Activated CD8-positive, alpha-beta memory T cell treated with anti-CD3 and anti-CD28 coated beads, Interleukin-2, amount 10 ng/mL, durations not matched to agents 7 days and 5 days (primary cell): ENCODE results near the gene VN1R2. TPM values are rescaled to one million over a fixed set of nuclear protein-coding genes. Genes with fewer than 3 reads are reported as not detected.
"Not testable (repeated sequence)": the region's sequence is repeated elsewhere in the genome, so short reads cannot be mapped to it uniquely, and the experiment has no call there.

Experiments
- ATAC-seq: fragments of 150-1000 bp; cut with Tn5 transposase; one replicate; pipeline ENCODE4 v1.10.0; 2021; ENCODE audit warnings: moderate library complexity
- CTCF ChIA-PET: fragments of 350-600 bp; sonication (Branson Sonifier 250); formaldehyde crosslinking; loops from one replicate; lab custom pipeline; 2021; ENCODE audit warnings: antibody characterized with exemption; lab: Charles Lee
- DNase-seq: peaks from one replicate; pipeline ENCODE4 v3.0.0-alpha.2; 2020
- H3K27ac Mint-ChIP-seq: one replicate; pipeline ENCODE4 v1.8.0; 2021; ENCODE audit warnings: mild to moderate bottlenecking, mixed read lengths
- H3K27me3 Mint-ChIP-seq: one replicate; pipeline ENCODE4 v1.8.0; 2021; ENCODE audit warnings: mixed read lengths
- H3K36me3 Mint-ChIP-seq: one replicate; pipeline ENCODE4 v1.8.0; 2021; ENCODE audit warnings: mild to moderate bottlenecking, mixed read lengths
- H3K4me1 Mint-ChIP-seq: one replicate; pipeline ENCODE4 v1.8.0; 2021; ENCODE audit warnings: mixed read lengths
- H3K4me3 Mint-ChIP-seq: one replicate; pipeline ENCODE4 v1.8.0; 2021; ENCODE audit warnings: mild to moderate bottlenecking, moderate library complexity, mixed read lengths
- H3K9me3 Mint-ChIP-seq: one replicate; pipeline ENCODE4 v1.8.0; 2022; ENCODE audit warnings: low read depth, mixed read lengths
- total RNA-seq, 2 experiments: library from RNA; stranded (reverse); gene quantifications; one replicate each; pipeline ENCODE4 v1.2.3, GENCODE V29; 2021

VN1R2 gene, protein sequence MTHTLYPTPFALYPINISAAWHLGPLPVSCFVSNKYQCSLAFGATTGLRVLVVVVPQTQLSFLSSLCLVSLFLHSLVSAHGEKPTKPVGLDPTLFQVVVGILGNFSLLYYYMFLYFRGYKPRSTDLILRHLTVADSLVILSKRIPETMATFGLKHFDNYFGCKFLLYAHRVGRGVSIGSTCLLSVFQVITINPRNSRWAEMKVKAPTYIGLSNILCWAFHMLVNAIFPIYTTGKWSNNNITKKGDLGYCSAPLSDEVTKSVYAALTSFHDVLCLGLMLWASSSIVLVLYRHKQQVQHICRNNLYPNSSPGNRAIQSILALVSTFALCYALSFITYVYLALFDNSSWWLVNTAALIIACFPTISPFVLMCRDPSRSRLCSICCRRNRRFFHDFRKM
- total RNA-seq, result not detected

DNA sequence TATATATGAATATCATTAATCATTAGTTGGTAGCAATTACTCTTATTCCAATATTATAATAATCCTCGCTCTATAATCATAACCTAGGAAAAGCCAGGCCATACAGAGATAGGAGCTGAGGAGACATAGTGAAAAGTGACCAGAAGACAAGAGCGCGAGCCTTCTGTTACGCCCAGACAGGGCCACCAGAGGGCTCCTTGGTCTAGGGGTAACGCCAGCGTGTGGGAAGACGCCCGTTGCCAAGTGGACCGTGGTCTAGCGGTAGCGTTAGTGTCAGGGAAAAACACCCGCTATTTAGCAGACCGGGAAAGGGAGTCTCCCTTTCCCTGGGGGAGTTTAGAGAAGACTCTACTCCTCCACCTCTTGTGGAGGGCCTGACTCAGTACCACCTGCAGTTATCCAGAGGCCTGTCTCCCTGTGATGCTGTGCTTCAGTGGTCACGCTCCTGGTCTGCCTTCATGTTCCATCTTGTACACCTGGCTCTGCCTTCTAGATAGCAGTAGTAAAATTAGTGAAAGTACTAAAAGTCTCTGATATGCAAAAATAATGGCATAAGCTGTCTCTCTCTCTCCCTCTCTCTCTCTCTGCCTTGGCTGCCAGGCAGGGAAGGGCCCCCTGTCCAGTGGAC, at the start of gene VN1R2:
Gene VN1R2, plus strand, starts transcription at position 578 of the 628 bp plus-strand sequence. CDS start 84 bp downstream, outside the sequence.
- H3K4me3 Mint-ChIP-seq, CTCF ChIA-PET, DNase-seq, H3K27ac Mint-ChIP-seq, H3K27me3 Mint-ChIP-seq, ATAC-seq: not testable (repeated sequence)
- H3K9me3 Mint-ChIP-seq, result peaks cover 24% of the 10 kb centered on the region
- peaks cover 11% of the 10 kb centered on the region for H3K4me1 Mint-ChIP-seq
- H3K36me3 Mint-ChIP-seq, result peaks cover 16% of the 10 kb centered on the region

DNA sequence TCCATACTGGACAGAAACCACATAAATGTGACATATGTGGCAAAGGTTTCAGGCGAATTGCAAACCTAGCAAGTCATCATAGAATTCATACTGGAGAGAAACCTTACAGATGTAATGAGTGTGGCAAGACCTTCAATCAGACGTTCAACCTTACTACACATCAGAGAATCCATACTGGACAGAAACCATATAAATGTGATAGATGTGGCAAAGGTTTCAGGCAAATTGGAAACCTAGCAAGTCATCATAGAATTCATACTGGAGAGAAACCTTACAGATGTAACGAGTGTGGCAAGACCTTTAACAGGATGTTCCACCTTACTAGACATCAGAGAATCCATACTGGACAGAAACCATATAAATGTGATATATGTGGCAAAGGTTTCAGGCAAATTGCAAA, 46.5 kb upstream of the VN1R2 start:
- H3K27ac Mint-ChIP-seq, H3K4me3 Mint-ChIP-seq, DNase-seq, H3K4me1 Mint-ChIP-seq, ATAC-seq, CTCF ChIA-PET, H3K27me3 Mint-ChIP-seq: not testable (repeated sequence)
- Mint-ChIP-seq H3K9me3 (peaks cover 57% of the 10 kb centered on the region), H3K36me3 (peaks cover 70% of the 10 kb centered on the region)

DNA sequence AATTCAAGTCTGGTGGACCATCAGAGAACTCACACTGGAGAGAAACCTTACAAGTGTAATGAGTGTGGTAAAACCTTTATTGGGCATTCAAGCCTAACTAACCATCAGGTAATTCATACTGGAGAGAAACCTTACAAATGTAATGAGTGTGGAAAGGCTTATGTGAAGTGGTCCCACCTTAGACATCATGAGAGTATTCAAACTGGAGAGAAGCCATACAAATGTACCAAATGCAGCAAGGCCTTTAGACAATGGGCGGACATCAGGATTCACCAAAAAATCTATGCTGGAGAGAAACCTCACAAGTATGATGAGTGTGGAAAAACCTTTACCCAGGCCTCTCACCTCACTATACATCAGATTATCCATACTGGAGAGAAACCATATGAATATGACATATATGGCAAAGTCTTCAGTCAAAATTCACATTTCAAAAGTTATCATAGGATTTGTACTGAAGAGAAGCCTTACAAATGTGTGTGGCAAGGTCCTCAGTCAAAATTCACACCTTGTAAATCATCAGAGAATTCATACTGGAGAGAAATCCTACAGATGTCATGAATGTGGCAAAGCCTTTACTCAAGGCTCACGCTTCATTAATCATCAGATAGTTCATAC, 45.3 kb upstream of the VN1R2 start:
- Mint-ChIP-seq H3K27me3 (no peaks in the 10 kb centered on the region), H3K36me3 (peaks cover 62% of the 10 kb centered on the region), H3K9me3 (peaks cover 55% of the 10 kb centered on the region), H3K4me1 (no peaks in the 10 kb centered on the region), H3K27ac (no peak overlapping the region), H3K4me3 (no peak overlapping the region)
- CTCF ChIA-PET, result no interaction called here
- no peak for DNase-seq
- no peak for ATAC-seq

DNA sequence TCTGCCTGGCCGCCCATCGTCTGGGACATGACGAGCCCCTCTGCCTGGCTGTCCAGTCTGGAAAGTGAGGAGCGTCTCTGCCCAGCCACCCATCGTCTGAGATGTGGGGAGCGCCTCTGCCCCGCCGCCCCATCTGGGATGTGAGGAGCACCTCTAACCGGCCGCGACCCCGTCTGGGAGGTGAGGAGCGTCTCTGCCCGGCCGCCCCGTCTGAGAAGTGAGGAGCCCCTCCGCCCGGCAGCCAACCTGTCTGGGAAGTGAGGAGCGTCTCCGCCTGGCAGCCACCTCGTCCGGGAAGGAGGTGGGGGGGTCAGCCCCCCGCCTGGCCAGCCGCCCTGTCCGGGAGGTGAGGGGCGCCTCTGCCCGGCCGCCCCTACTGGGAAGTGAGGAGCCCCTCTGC, 35.4 kb upstream of the VN1R2 start:
- H3K4me1 Mint-ChIP-seq, H3K4me3 Mint-ChIP-seq, CTCF ChIA-PET, ATAC-seq, H3K27ac Mint-ChIP-seq, H3K27me3 Mint-ChIP-seq, DNase-seq, H3K36me3 Mint-ChIP-seq: not testable (repeated sequence)
- peaks cover 47% of the 10 kb centered on the region for H3K9me3 Mint-ChIP-seq

DNA sequence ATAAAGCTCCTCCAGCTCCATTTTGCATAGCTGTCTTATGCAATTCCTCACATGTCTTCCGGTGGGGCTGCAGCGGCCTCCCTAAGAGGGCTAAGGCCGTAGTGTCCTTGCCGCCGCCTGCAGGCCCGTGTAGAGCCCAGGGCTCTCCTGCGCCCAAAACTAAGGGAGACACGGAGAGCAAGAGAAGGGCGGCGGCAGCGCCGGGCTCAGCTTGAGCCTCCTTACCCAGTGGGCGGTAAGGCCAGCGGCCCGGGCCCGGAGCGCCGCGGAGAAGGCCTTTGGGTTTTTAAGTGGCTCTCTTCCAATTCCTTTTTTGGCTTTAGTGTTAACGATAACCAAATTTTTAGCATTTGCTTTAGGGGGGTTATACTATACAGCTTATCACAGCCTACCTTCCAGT, 33.5 kb upstream of the VN1R2 start:
- no peak overlapping the region for H3K4me3 Mint-ChIP-seq
- CTCF ChIA-PET, result no interaction called here
- H3K27ac Mint-ChIP-seq, result no peak overlapping the region
- H3K4me1 Mint-ChIP-seq, result no peaks in the 10 kb centered on the region
- ATAC-seq (no peak), DNase-seq (no peak)
- peaks cover 42% of the 10 kb centered on the region for H3K9me3 Mint-ChIP-seq
- H3K36me3 Mint-ChIP-seq, result peaks cover 11% of the 10 kb centered on the region
- H3K27me3 Mint-ChIP-seq, result no peaks in the 10 kb centered on the region

DNA sequence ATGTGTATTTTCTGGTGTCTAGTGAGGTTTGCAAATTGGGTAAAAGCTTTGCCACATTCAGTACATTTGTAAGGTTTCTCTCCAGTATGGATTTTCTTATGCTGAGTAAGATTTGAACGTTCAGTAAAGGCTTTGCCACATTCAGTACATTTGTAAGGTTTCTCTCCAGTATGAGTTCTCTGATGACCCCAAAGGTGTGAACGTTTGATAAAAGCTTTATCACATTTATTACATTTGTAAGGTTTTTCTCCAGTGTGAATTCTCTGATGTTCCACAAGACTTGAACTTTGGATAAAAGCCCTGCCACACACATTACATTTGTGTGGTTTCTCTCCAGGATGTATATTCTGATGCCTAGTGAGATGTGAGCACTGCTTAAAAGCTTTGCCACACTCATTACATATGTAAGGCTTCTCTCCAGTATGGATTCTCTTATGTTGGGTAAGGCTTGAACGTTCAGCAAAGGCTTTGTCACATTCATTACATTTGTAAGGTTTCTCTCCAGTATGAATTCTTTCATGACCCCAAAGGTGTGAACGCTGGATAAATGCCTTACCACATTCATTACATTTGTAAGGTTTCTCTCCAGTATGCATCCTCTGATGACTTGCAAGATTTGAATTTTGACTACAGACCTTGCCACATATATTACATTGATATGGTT, 20.8 kb upstream of the VN1R2 start:
- Mint-ChIP-seq H3K27me3 (no peaks in the 10 kb centered on the region), H3K4me3 (no peak overlapping the region), H3K27ac (no peak overlapping the region), H3K9me3 (peaks cover 52% of the 10 kb centered on the region), H3K4me1 (no peaks in the 10 kb centered on the region), H3K36me3 (peaks cover 36% of the 10 kb centered on the region)
- CTCF ChIA-PET, result no interaction called here
- no peak for DNase-seq
- no peak for ATAC-seq

DNA sequence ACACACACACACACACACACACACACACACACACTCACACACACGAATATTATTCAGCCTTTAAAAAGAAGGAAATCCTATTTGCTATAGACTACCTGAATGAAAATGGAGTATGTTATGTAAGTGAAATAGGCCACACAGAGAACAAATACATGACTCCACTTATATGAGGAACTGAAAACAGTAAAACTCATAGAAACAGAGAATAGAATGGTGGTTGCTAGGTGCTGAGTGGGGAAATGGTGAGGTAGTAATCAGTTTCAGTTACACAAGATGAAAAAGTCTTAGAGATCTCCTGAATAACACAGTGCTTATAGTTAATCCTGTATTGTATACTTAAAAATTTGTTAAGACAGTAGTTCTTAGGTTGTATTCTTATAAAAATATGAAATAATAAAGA, 11.6 kb upstream of the VN1R2 start:
- ATAC-seq (no peak), DNase-seq (no peak)
- Mint-ChIP-seq H3K4me3 (no peak overlapping the region), H3K27me3 (no peaks in the 10 kb centered on the region), H3K27ac (no peak overlapping the region), H3K4me1 (no peaks in the 10 kb centered on the region), H3K9me3 (peaks cover 46% of the 10 kb centered on the region), H3K36me3 (peaks cover 42% of the 10 kb centered on the region)
- CTCF ChIA-PET, result no interaction called here

DNA sequence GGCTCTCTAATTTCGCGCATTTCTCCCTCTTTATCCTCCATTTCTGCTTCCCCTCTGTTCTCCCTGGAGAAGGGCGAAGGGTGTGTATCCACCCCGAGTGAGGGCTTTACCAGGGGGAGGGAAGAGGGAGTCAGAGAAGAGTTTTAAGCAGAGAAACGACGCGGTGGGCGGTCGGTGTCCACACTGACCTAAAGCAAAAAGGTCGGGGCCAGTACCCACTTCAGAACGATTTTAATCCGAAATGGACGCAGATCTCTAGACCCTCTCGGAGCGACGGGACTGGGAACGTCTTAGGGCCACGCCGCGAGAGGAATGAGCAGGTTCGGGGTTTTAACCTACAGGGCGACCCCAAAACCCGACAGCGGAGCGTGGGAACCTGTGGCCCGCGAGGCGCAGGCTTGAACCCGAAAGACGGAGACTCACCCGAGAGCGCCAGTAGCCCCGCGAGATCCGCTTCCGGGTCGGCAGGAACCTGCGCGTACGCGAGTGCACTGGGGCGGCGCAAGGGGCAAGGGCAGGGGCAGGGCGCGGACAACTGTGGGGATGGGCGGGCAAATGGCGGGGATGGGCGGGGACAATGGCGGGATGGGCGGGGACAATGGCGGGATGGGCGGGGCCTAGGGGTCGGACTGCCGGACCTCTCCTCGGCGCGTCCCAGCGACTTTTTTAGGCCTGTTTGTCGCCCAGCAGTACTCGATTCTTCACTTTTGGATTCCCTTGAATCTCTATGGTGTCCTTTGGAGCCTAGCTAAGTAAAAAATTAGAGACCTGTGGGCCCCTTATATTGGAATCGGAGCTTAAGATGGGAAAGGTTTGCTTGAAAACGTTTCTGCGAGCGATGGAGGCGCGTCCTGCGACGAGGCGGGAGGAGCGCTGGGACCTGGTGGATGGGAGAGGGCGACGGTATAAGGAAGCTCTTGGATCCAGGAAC, 3.4 kb upstream of the VN1R2 start, which contains the start of gene ZNF677:
Gene ZNF677, minus strand, starts transcription at position 463 of the 931 bp plus-strand sequence. CDS start 3,323 bp downstream, outside the sequence.
- CTCF ChIA-PET, result no interaction called here
- peaks cover 30% of the 10 kb centered on the region for H3K9me3 Mint-ChIP-seq
- peaks cover 37% of the 10 kb centered on the region for H3K36me3 Mint-ChIP-seq
- peaks cover 11% of the 10 kb centered on the region for H3K4me1 Mint-ChIP-seq
- peak within 1 kb of the TSS; percentile 81 for H3K4me3 Mint-ChIP-seq
- DNase-seq, result peak; percentile 91
- H3K27me3 Mint-ChIP-seq, result no peaks in the 10 kb centered on the region
- peak within 1 kb of the TSS; percentile 61 for H3K27ac Mint-ChIP-seq
- peak; percentile 100 for ATAC-seq

DNA sequence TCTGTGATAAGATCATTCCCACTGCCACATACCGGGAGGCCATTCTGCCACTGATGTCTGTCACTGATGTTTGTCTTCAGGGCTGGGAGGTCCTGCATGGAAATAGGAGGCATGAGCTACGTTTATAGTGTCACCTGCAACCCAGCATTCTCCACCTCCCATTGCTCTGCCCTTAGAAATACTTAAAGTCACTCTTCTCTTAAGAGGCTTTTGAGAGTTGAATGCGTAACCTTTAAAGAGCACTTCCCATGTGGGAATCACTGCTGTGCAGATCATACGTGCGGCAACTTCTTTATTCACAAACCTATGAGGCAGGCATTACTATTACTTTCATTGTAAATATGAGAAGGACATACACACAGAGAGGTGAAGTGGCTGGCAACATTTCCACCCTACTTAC, 9.5 kb downstream of the VN1R2 start, which contains the start of gene VN1R4:
Gene VN1R4, minus strand, starts transcription at position 101 of the 400 bp plus-strand sequence. Its CDS starts 58 bp downstream, at position 43.
- DNase-seq, H3K36me3 Mint-ChIP-seq, CTCF ChIA-PET, ATAC-seq, H3K4me3 Mint-ChIP-seq, H3K27ac Mint-ChIP-seq, H3K4me1 Mint-ChIP-seq, H3K27me3 Mint-ChIP-seq: not testable (repeated sequence)
- H3K9me3 Mint-ChIP-seq, result peaks cover 31% of the 10 kb centered on the region

DNA sequence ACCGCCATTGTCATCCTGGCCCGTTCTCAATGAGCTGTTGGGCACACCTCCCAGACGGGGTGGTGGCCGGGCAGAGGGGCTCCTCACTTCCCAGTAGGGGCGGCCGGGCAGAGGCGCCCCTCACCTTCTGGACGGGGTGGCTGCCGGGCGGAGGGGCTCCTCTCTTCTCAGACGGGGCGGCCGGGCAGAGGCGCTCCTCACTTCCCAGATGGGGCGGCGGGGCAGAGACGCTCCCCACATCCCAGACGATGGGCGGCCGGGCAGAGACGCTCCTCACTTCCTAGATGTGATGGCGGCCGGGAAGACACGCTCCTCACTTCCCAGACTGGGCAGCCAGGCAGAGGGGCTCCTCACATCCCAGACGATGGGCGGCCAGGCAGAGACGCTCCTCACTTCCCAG, 11.8 kb downstream of the VN1R2 start:
- peaks cover 37% of the 10 kb centered on the region for H3K9me3 Mint-ChIP-seq
- H3K27ac Mint-ChIP-seq, DNase-seq, H3K4me3 Mint-ChIP-seq, CTCF ChIA-PET, H3K27me3 Mint-ChIP-seq, H3K4me1 Mint-ChIP-seq, H3K36me3 Mint-ChIP-seq, ATAC-seq: not testable (repeated sequence)

DNA sequence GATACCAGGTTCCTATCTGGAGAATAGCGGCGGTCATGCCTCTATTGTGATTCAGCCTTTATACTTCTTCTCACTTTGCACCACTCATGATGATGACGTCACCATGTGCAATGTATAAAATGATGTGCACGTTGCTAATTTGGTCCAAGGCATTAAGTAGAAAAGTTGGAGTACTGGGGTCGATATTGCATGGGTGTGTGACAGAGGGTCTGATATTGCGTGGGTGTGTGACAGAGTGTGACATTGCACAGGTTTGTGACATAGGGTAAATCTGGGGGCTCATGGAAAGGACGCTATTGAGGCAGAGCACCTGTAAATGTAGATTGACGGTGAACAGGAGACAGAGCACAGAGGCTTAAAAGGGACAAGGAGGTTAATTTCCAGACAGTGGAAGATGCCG, 14.0 kb downstream of the VN1R2 start:
- Mint-ChIP-seq H3K27me3 (no peaks in the 10 kb centered on the region), H3K9me3 (peaks cover 32% of the 10 kb centered on the region), H3K4me3 (no peak overlapping the region), H3K27ac (no peak overlapping the region), H3K36me3 (no peaks in the 10 kb centered on the region), H3K4me1 (no peaks in the 10 kb centered on the region)
- CTCF ChIA-PET, result no interaction called here
- ATAC-seq (no peak), DNase-seq (no peak)

DNA sequence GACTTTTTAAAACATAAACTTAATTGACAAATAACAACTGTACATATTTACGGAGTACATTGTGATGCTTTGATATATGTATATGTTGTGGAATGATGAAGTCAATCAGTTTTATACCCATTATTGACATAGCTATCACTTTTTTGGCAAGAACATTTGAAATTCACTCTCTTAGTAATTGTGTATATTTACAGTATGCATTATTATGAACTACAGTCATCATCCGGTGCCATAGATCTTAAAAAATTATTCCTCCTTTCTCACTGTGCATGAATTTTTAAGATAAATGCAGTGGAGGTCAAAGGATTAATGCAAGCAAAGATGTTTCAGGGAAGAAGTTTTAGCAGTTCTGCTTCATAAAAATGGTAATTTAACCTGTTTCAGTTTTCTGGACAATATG, 17.4 kb downstream of the VN1R2 start:
- H3K36me3 Mint-ChIP-seq, result no peaks in the 10 kb centered on the region

More for the DNA sequence above, 17.4 kb downstream of the VN1R2 start:
- CTCF ChIA-PET, result no interaction called here
- no peak for DNase-seq
- no peak for ATAC-seq
- no peak overlapping the region for H3K4me3 Mint-ChIP-seq
- no peak overlapping the region for H3K27ac Mint-ChIP-seq
- no peaks in the 10 kb centered on the region for H3K27me3 Mint-ChIP-seq
- peaks cover 33% of the 10 kb centered on the region for H3K9me3 Mint-ChIP-seq
- H3K4me1 Mint-ChIP-seq, result no peaks in the 10 kb centered on the region
